ENCODE results near the gene CLCN3. TPM values are rescaled to one million over a fixed set of nuclear protein-coding genes. Genes with fewer than 3 reads are reported as not detected.

CLCN3 gene
- total and polyA plus RNA-seq, 2 experiments from 2014 or later: 10.9 to 22.9 TPM

DNA sequence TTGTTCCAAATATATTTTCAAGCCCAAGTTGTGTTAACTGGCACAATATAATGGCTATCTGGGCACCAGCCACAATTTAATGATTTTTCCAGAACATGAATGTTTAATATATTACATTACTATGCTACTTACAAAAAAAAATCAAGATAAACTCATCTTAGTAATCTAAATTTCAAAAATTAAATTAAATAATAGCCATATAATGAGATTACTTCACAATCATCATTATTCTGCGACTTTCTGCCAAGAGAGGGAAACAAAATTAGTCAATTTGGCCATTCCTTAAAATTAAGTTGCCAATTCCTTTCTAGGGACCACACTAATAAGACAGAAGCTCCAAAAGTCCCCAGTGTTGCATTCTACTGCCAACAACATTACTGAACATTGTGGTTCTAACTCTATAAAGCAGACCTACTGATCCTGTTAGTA is 15.5 kb upstream of the CLCN3 start:
- H3K9me3 Mint-ChIP-seq: no peaks in the 10 kb centered on the region
- Histone ChIP-seq H3K36me3 (ENCODE audit: insufficient read depth) (no peaks in the 10 kb centered on the region; the same call in 1 of the 2 replicates), H3F3A (replicated peaks; ENCODE audit: low read depth) (no peaks in the 10 kb centered on the region), H3K79me2 (replicated peaks; ENCODE audit: insufficient read depth) (peaks cover 24% of the 10 kb centered on the region; the same call in 1 of the 2 replicates), H3K27me3 (ENCODE audit: insufficient read depth) (no peaks in the 10 kb centered on the region), H3K4me2 (no peak overlapping the region), H3K4me1 (ENCODE audit: insufficient read depth) (no peaks in the 10 kb centered on the region), H3K27ac (ENCODE audit: low read depth) (no peak overlapping the region), H3K4me3 (no peak overlapping the region), H4K20me1 (replicated peaks; ENCODE audit: insufficient read depth) (no peaks in the 10 kb centered on the region), H3K9me2 (ENCODE audit: insufficient read depth) (no peaks in the 10 kb centered on the region), H2AFZ (no peak overlapping the region)
- H3K27ac Mint-ChIP-seq: peak overlapping the region; percentile 84
- peaks cover 3% of the 10 kb centered on the region; the same call in 2 of the 3 replicates for H3K36me3 Mint-ChIP-seq (ENCODE audit: low read depth)
- H3K4me3 Mint-ChIP-seq: no peak overlapping the region
- H3K4me1 Mint-ChIP-seq: no peaks in the 10 kb centered on the region
- H3K27me3 Mint-ChIP-seq (ENCODE audit: insufficient read depth, low read depth, poor library complexity): no peaks in the 10 kb centered on the region
- ATAC-seq: no peak
- DNase-seq (ENCODE audit: low spot score): no peak
- TF ChIP-seq NANOG (IDR thresholded peaks at IDR 0.05; ENCODE audit: borderline replicate concordance): no peak
- TF ChIP-seq ZNF114 (CRISPR knock-in tag; IDR thresholded peaks at IDR 0.05): no peak
- no peak for TF ChIP-seq JUNB (IDR thresholded peaks at IDR 0.05; ENCODE audit: unreplicated experiment)
- TF ChIP-seq, protein P1, sequence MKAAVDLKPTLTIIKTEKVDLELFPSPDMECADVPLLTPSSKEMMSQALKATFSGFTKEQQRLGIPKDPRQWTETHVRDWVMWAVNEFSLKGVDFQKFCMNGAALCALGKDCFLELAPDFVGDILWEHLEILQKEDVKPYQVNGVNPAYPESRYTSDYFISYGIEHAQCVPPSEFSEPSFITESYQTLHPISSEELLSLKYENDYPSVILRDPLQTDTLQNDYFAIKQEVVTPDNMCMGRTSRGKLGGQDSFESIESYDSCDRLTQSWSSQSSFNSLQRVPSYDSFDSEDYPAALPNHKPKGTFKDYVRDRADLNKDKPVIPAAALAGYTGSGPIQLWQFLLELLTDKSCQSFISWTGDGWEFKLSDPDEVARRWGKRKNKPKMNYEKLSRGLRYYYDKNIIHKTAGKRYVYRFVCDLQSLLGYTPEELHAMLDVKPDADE (IDR thresholded peaks at IDR 0.05): no peak
- TF ChIP-seq, protein P2, sequence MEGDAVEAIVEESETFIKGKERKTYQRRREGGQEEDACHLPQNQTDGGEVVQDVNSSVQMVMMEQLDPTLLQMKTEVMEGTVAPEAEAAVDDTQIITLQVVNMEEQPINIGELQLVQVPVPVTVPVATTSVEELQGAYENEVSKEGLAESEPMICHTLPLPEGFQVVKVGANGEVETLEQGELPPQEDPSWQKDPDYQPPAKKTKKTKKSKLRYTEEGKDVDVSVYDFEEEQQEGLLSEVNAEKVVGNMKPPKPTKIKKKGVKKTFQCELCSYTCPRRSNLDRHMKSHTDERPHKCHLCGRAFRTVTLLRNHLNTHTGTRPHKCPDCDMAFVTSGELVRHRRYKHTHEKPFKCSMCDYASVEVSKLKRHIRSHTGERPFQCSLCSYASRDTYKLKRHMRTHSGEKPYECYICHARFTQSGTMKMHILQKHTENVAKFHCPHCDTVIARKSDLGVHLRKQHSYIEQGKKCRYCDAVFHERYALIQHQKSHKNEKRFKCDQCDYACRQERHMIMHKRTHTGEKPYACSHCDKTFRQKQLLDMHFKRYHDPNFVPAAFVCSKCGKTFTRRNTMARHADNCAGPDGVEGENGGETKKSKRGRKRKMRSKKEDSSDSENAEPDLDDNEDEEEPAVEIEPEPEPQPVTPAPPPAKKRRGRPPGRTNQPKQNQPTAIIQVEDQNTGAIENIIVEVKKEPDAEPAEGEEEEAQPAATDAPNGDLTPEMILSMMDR (conservative IDR thresholded peaks at IDR 0.05; ENCODE audit: low read depth in 2 of 2): no peak
- TF ChIP-seq STAT1 (IDR thresholded peaks at IDR 0.05; ENCODE audit: unreplicated experiment): no peak
- no peak for TF ChIP-seq ZNF331 (CRISPR knock-in tag; IDR thresholded peaks at IDR 0.05; ENCODE audit: low read depth)
- no peak for TF ChIP-seq CREB1 (CRISPR knock-in tag; IDR thresholded peaks at IDR 0.05; ENCODE audit: low read depth)
- TF ChIP-seq POLR2AphosphoS5 (IDR thresholded peaks at IDR 0.05; ENCODE audit: low read depth): no peak
- no peak for TF ChIP-seq EZH2phosphoT487 (IDR thresholded peaks at IDR 0.05; ENCODE audit: unreplicated experiment)
- TF ChIP-seq, protein P3, sequence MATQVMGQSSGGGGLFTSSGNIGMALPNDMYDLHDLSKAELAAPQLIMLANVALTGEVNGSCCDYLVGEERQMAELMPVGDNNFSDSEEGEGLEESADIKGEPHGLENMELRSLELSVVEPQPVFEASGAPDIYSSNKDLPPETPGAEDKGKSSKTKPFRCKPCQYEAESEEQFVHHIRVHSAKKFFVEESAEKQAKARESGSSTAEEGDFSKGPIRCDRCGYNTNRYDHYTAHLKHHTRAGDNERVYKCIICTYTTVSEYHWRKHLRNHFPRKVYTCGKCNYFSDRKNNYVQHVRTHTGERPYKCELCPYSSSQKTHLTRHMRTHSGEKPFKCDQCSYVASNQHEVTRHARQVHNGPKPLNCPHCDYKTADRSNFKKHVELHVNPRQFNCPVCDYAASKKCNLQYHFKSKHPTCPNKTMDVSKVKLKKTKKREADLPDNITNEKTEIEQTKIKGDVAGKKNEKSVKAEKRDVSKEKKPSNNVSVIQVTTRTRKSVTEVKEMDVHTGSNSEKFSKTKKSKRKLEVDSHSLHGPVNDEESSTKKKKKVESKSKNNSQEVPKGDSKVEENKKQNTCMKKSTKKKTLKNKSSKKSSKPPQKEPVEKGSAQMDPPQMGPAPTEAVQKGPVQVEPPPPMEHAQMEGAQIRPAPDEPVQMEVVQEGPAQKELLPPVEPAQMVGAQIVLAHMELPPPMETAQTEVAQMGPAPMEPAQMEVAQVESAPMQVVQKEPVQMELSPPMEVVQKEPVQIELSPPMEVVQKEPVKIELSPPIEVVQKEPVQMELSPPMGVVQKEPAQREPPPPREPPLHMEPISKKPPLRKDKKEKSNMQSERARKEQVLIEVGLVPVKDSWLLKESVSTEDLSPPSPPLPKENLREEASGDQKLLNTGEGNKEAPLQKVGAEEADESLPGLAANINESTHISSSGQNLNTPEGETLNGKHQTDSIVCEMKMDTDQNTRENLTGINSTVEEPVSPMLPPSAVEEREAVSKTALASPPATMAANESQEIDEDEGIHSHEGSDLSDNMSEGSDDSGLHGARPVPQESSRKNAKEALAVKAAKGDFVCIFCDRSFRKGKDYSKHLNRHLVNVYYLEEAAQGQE (IDR thresholded peaks at IDR 0.05; ENCODE audit: unreplicated experiment): no peak
- TF ChIP-seq, protein P4, sequence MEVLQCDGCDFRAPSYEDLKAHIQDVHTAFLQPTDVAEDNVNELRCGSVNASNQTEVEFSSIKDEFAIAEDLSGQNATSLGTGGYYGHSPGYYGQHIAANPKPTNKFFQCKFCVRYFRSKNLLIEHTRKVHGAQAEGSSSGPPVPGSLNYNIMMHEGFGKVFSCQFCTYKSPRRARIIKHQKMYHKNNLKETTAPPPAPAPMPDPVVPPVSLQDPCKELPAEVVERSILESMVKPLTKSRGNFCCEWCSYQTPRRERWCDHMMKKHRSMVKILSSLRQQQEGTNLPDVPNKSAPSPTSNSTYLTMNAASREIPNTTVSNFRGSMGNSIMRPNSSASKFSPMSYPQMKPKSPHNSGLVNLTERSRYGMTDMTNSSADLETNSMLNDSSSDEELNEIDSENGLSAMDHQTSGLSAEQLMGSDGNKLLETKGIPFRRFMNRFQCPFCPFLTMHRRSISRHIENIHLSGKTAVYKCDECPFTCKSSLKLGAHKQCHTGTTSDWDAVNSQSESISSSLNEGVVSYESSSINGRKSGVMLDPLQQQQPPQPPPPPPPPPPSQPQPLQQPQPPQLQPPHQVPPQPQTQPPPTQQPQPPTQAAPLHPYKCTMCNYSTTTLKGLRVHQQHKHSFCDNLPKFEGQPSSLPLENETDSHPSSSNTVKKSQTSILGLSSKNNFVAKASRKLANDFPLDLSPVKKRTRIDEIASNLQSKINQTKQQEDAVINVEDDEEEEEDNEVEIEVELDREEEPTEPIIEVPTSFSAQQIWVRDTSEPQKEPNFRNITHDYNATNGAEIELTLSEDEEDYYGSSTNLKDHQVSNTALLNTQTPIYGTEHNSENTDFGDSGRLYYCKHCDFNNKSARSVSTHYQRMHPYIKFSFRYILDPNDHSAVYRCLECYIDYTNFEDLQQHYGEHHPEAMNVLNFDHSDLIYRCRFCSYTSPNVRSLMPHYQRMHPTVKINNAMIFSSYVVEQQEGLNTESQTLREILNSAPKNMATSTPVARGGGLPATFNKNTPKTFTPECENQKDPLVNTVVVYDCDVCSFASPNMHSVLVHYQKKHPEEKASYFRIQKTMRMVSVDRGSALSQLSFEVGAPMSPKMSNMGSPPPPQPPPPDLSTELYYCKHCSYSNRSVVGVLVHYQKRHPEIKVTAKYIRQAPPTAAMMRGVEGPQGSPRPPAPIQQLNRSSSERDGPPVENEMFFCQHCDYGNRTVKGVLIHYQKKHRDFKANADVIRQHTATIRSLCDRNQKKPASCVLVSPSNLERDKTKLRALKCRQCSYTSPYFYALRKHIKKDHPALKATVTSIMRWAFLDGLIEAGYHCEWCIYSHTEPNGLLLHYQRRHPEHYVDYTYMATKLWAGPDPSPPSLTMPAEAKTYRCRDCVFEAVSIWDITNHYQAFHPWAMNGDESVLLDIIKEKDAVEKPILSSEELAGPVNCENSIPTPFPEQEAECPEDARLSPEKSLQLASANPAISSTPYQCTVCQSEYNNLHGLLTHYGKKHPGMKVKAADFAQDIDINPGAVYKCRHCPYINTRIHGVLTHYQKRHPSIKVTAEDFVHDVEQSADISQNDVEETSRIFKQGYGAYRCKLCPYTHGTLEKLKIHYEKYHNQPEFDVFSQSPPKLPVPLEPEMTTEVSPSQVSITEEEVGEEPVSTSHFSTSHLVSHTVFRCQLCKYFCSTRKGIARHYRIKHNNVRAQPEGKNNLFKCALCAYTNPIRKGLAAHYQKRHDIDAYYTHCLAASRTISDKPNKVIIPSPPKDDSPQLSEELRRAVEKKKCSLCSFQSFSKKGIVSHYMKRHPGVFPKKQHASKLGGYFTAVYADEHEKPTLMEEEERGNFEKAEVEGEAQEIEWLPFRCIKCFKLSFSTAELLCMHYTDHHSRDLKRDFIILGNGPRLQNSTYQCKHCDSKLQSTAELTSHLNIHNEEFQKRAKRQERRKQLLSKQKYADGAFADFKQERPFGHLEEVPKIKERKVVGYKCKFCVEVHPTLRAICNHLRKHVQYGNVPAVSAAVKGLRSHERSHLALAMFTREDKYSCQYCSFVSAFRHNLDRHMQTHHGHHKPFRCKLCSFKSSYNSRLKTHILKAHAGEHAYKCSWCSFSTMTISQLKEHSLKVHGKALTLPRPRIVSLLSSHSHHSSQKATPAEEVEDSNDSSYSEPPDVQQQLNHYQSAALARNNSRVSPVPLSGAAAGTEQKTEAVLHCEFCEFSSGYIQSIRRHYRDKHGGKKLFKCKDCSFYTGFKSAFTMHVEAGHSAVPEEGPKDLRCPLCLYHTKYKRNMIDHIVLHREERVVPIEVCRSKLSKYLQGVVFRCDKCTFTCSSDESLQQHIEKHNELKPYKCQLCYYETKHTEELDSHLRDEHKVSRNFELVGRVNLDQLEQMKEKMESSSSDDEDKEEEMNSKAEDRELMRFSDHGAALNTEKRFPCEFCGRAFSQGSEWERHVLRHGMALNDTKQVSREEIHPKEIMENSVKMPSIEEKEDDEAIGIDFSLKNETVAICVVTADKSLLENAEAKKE (CRISPR knock-in tag; IDR thresholded peaks at IDR 0.05): no peak
- TF ChIP-seq EZH2 (IDR thresholded peaks at IDR 0.05; ENCODE audit: low read depth, unreplicated experiment): no peak

Measured in GM23338 (cell line).